Vagina (tissue), 2 donors: ENCODE measurements around the gene RPA4. TPM values are rescaled to one million over a fixed set of nuclear protein-coding genes. Genes with fewer than 3 reads are reported as not detected.
"Not testable (repeated sequence)": the region's sequence is repeated elsewhere in the genome, so short reads cannot be mapped to it uniquely, and the experiment has no call there.

Experiments
- DNase-seq, 2 donors: peaks; one replicate each; pipeline ENCODE4 v3.0.0-alpha.2; 2017; ENCODE audit errors: extremely low spot score in 2 of 2
- H3K27ac ChIP-seq: fragments of 200-600 bp; sonication (generic); one replicate; pipeline ENCODE4 v1.5.1; 2019
- H3K27me3 ChIP-seq: fragments of 200-600 bp; sonication (generic); one replicate; pipeline ENCODE4 v1.5.1; 2019
- H3K36me3 ChIP-seq, 2 donors: fragments of 200-600 bp; sonication (generic); one replicate each; pipeline ENCODE4 v1.5.1; 2017 to 2019
- H3K4me1 ChIP-seq: fragments of 200-600 bp; sonication (generic); one replicate; pipeline ENCODE4 v1.5.1; 2019
- H3K4me3 ChIP-seq, 2 donors: fragments of 200-600 bp; sonication (generic); 1 replicate in 1 of 2; 2 replicates in 1 of 2; pipeline ENCODE4 v1.5.1; 2016 to 2019
- H3K9me3 ChIP-seq: fragments of 200-600 bp; sonication (generic); one replicate; pipeline ENCODE4 v1.5.1; 2019
- CTCF ChIP-seq, 3 experiments: fragments of 450-650 bp in 2 of 3; fragments of 200-600 bp in 1 of 3; sonication (generic) in 1 of 3; IDR thresholded peaks; one replicate each; pipeline ENCODE4 v1.5.1; 2017 to 2019; ENCODE audit warnings: antibody characterized with exemption in 3 of 3, mild to moderate bottlenecking in 2 of 3, moderate library complexity in 2 of 3
- POLR2A ChIP-seq, 2 donors: fragments of 450-650 bp; IDR thresholded peaks; one replicate each; pipeline ENCODE4 v1.6.1; 2017; ENCODE audit warnings: antibody characterized with exemption in 2 of 2, mild to moderate bottlenecking in 2 of 2, moderate library complexity in 2 of 2
- POLR2AphosphoS5 ChIP-seq, 2 donors: sonication (generic); formaldehyde crosslinking; IDR thresholded peaks; one replicate each; pipeline ENCODE4 v1.9.0; 2017; ENCODE audit warnings: antibody characterized with exemption in 2 of 2, mild to moderate bottlenecking in 2 of 2, low read depth in 1 of 2; ENCODE audit not compliant: insufficient read depth in 1 of 2
- intact Hi-C: fragments of 100-400 bp; cut with DNase I; formaldehyde crosslinking; loops from one replicate; pipeline ENCODE4 v1.15.1; 2023
- total RNA-seq: library from RNA; depleted of rRNA; stranded (reverse); fragments of >200 nt; gene quantifications from one replicate; pipeline ENCODE4 v1.2.3, GENCODE V29; 2016

The RPA4 gene
- total RNA-seq, 1 donor from 2014 or later = 7.4 TPM

- no peak for TF ChIP-seq POLR2AphosphoS5 (IDR thresholded peaks at IDR 0.05; ENCODE audit: insufficient read depth in 1 of 2, low read depth in 1 of 2)
- no peak for TF ChIP-seq CTCF (IDR thresholded peaks at IDR 0.05)
- TF ChIP-seq POLR2A (IDR thresholded peaks at IDR 0.05) = no peak
- no peak overlapping the region for H3K27ac ChIP-seq
- no peak for DNase-seq
- no peak overlapping the region for H3K4me3 ChIP-seq
- intact Hi-C loops = no loop called here
- no peaks in the 10 kb centered on the region for H3K4me1 ChIP-seq
- H3K9me3 ChIP-seq = no peaks in the 10 kb centered on the region
- H3K27me3 ChIP-seq = no peaks in the 10 kb centered on the region
- no peaks in the 10 kb centered on the region for H3K36me3 ChIP-seq
These were observed 42.4 kb upstream of the RPA4 start for GRCh38 chrX:96841325-96841724.

- DNase-seq, H3K4me3 ChIP-seq, H3K36me3 ChIP-seq, H3K27ac ChIP-seq, H3K27me3 ChIP-seq, H3K4me1 ChIP-seq, H3K9me3 ChIP-seq, intact Hi-C loops: not testable (repeated sequence)
These were observed 41.8 kb upstream of the RPA4 start for GRCh38 chrX:96841866-96842265.

- DNase-seq = no peak
- TF ChIP-seq POLR2AphosphoS5 (IDR thresholded peaks at IDR 0.05; ENCODE audit: insufficient read depth in 1 of 2, low read depth in 1 of 2) = no peak
- TF ChIP-seq CTCF (IDR thresholded peaks at IDR 0.05) = no peak
- TF ChIP-seq POLR2A (IDR thresholded peaks at IDR 0.05) = no peak
- no peak overlapping the region for H3K4me3 ChIP-seq
- no peaks in the 10 kb centered on the region for H3K9me3 ChIP-seq
- no peaks in the 10 kb centered on the region for H3K36me3 ChIP-seq
- intact Hi-C loops = no loop called here
- H3K27me3 ChIP-seq = no peaks in the 10 kb centered on the region
- no peak overlapping the region for H3K27ac ChIP-seq
- no peaks in the 10 kb centered on the region for H3K4me1 ChIP-seq
These were observed 40.1 kb upstream of the RPA4 start for GRCh38 chrX:96843566-96843965.

GRCh38 chrX:96846841-96847240 is 36.9 kb upstream of the RPA4 start:
- no peak for TF ChIP-seq CTCF (IDR thresholded peaks at IDR 0.05)
- no peak for TF ChIP-seq POLR2AphosphoS5 (IDR thresholded peaks at IDR 0.05; ENCODE audit: insufficient read depth in 1 of 2, low read depth in 1 of 2)
- no peak for TF ChIP-seq POLR2A (IDR thresholded peaks at IDR 0.05)
- H3K4me1 ChIP-seq = no peaks in the 10 kb centered on the region
- no peaks in the 10 kb centered on the region for H3K36me3 ChIP-seq
- no peak overlapping the region for H3K4me3 ChIP-seq
- no peak for DNase-seq
- H3K27me3 ChIP-seq = no peaks in the 10 kb centered on the region
- intact Hi-C loops = no loop called here
- H3K27ac ChIP-seq = no peak overlapping the region
- no peaks in the 10 kb centered on the region for H3K9me3 ChIP-seq

GRCh38 chrX:96859422-96859821 is 24.3 kb upstream of the RPA4 start:
- H3K4me1 ChIP-seq, intact Hi-C loops: not testable (repeated sequence)

GRCh38 chrX:96861218-96861617 is 22.5 kb upstream of the RPA4 start:
- no peak overlapping the region for H3K4me3 ChIP-seq
- intact Hi-C loops = no loop called here
- no peaks in the 10 kb centered on the region for H3K4me1 ChIP-seq
- DNase-seq = no peak
- TF ChIP-seq POLR2AphosphoS5 (IDR thresholded peaks at IDR 0.05; ENCODE audit: insufficient read depth in 1 of 2, low read depth in 1 of 2) (no peak), CTCF (IDR thresholded peaks at IDR 0.05) (no peak), POLR2A (IDR thresholded peaks at IDR 0.05) (no peak)
- H3K36me3 ChIP-seq = no peaks in the 10 kb centered on the region
- no peaks in the 10 kb centered on the region for H3K27me3 ChIP-seq
- no peak overlapping the region for H3K27ac ChIP-seq
- H3K9me3 ChIP-seq = no peaks in the 10 kb centered on the region

More at GRCh38 chrX:96859422-96859821, 24.3 kb upstream of the RPA4 start:
- not testable (repeated sequence) for H3K27ac ChIP-seq, H3K9me3 ChIP-seq, DNase-seq, H3K4me3 ChIP-seq, H3K36me3 ChIP-seq, H3K27me3 ChIP-seq
